ENCODE measurements around the gene UBC.

- TF ChIP-seq CTCF (conservative IDR thresholded peaks at IDR 0.05; ENCODE audit: low read length) (no peak), EZH2phosphoT487 (IDR thresholded peaks at IDR 0.05; ENCODE audit: borderline replicate concordance) (no peak)
Measured at GRCh38 chr12:124888260-124888659, 26.2 kb downstream of the UBC start.

Measured in Loucy (cell line).